Heart right ventricle (tissue), 16 donors: ENCODE results near the gene RPS8. TPM values are rescaled to one million over a fixed set of nuclear protein-coding genes. Genes with fewer than 3 reads are reported as not detected.
"Not testable (repeated sequence)": the region's sequence is repeated elsewhere in the genome, so short reads cannot be mapped to it uniquely, and the experiment has no call there.

ENCODE experiments used
- ATAC-seq, 8 donors: fragments of 200-7000 bp; cut with Tn5 transposase; one replicate each; pipeline ENCODE4 v1.9.1; 2020; ENCODE audit warnings: mild to moderate bottlenecking in 8 of 8, moderate library complexity in 8 of 8, moderate number of reproducible peaks in 1 of 8
- DNase-seq, 2 donors: peaks; one replicate each; pipeline ENCODE4 v3.0.0-alpha.2; 2020
- H3K27ac ChIP-seq, 10 donors: fragments of 200-600 bp; sonication (generic) in 2 of 10; one replicate each; pipeline versions ENCODE4 v1.5.0 to v1.8.0; 2020 to 2022; ENCODE audit warnings: mild to moderate bottlenecking in 3 of 10
- H3K27me3 ChIP-seq, 7 donors: fragments of 200-600 bp; one replicate each; pipeline ENCODE4 v1.8.0; 2021 to 2022; ENCODE audit warnings: mild to moderate bottlenecking in 2 of 7
- H3K36me3 ChIP-seq, 9 donors: fragments of 200-600 bp; sonication (generic) in 1 of 9; one replicate each; pipeline versions ENCODE4 v1.5.0 to v1.8.0; 2020 to 2022; ENCODE audit warnings: mild to moderate bottlenecking in 2 of 9
- H3K4me1 ChIP-seq, 9 donors: fragments of 200-600 bp; sonication (generic) in 1 of 9; one replicate each; pipeline versions ENCODE4 v1.5.0 to v1.8.0; 2020 to 2022; ENCODE audit warnings: mild to moderate bottlenecking in 4 of 9
- H3K4me3 ChIP-seq, 10 donors: fragments of 200-600 bp; sonication (generic) in 2 of 10; one replicate each; pipeline versions ENCODE4 v1.5.0 to v1.8.0; 2020 to 2022; ENCODE audit warnings: mild to moderate bottlenecking in 7 of 10, moderate library complexity in 2 of 10
- H3K9me3 ChIP-seq, 11 donors: fragments of 200-600 bp in 10 of 11; sonication (generic) in 2 of 11; one replicate each; pipeline versions ENCODE4 v1.5.0 to v1.8.0; 2013 to 2022; ENCODE audit warnings: mild to moderate bottlenecking in 2 of 11, control low read depth in 1 of 11, moderate library complexity in 1 of 11
- WGBS, 2 donors: extraction: QIAGEN DNeasy Blood & Tissue Kit; methylation state at CpG; one replicate each; pipeline ENCODE4 v1.1.7; 2013; ENCODE audit warnings: inconsistent platforms in 1 of 2; 5-methylcytosine and 5-hydroxymethylcytosine counted together
- intact Hi-C, 10 donors: fragments of 100-400 bp; cut with DNase I; formaldehyde crosslinking; loops; one replicate each; pipeline versions ENCODE4 v1.11.1 to v1.14.2; 2022
- polyA plus RNA-seq, 2 donors: library from polyadenylated mRNA; stranded (reverse); fragments of 200-250 nt; gene quantifications; one replicate each; pipeline ENCODE4 v1.2.3, GENCODE V29; 2013
- total RNA-seq, 10 donors: library from RNA; stranded (reverse); fragmentation: NEBNext Ultra II Directional in 3 of 10; extraction: Animal tissue kit (Norgen Biotek cat#: 25700) in 3 of 10; gene quantifications; one replicate each; pipeline versions ENCODE4 v1.2.1 to v1.2.4, GENCODE V29; 2021 to 2023
- TF ChIP-seq, protein P1 (sequence below), 9 donors: fragments of 200-600 bp; sonication (generic) in 2 of 9; IDR thresholded peaks; one replicate each; pipeline versions ENCODE4 v1.5.0 to v1.8.0; 2021 to 2022; ENCODE audit warnings: antibody characterized with exemption in 9 of 9, mild to moderate bottlenecking in 5 of 9, moderate library complexity in 1 of 9
- donor health status: Arrhythmogenic right ventricular cardiomyopathy.
- donor health status: ischemic (EF 13 %, LVEDD 7.1; RV severe dilation, severe dysfunction).
- donor health status: healthy with polysubstance abuse.
- donor health status: DM: no; HTN: yes; CAD: no.
- donor health status: DM: no; HTN: no; CAD: no.
- donor health status: ischemic (EF 25% LVEDD 6.9; RV normal size, moderate dysfunction).
- donor health status: ischemic (EF 25% LVEDD 5.7; RV mildly dilated, moderate dysfunction).
- donor health status: healthy.
- donor health status: DM: yes; HTN: yes; CAD: no.
- donor health status: Ischemic cardiomyopathy.
- donor health status: ischemic (EF 35%, LVEDD 5.7; RV mildly dilated, moderate dysfunction).
- donor health status: nonischemic (EF 11% LVEDD 7.7; RV severe dilation, severe dysfunction).
- donor health status: DM: yes; HTN: yes; CAD: no.
- donor health status: PGD.
- donor health status: ischemic (EF 29% LVEDD 5.4; RV normal size, mild dysfunction).
- donor health status: nonischemic (EF 23%, LVEDD 6.1; RV moderate dilation, normal function).

The RPS8 gene
- total and polyA plus RNA-seq, 12 donors = 587 to 1,942 (median 729) TPM

DNA sequence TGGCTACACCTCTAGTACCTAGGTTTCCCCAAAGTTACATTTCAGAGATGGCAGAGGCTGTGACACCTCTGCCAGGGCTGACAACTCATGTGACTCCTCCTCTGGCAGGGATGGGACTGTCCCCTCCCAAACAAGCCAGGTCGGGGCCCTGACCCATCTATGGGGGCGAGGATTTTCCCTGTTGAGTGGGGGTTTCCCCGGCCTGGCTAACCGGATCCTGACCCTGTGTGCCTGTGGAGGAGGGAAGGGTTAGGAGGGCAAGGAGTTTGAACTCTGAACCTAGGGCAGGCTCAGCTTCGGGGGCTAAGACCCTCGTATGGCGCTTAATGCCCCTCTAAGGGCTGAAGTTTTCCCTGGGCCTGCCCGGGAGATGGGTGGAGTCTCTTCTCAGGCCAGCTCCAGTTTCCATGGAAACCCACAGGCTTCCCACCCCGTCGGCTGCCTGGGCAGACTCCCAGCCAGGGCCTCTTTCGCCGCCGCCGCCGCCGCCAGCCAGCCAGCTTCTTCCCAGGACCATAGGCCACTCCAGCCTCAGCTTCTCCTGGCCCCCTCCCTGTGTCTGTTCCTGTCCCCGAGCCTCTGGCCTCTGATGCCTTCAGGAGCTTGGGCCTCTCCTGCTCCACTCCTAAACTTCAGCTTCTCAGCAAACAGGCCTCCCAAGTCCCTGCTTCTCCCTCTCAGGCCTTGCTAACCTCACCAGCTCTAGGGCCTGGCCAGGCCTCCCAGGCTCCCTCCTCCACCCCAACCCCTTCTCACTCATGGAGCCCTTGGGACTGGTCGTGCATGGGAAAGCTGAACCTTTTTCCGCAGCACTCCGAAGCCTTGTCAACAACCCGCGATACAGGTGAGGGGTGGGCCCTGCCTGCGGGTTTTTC is 33.0 kb downstream of the RPS8 start, which contains the start of gene BTBD19:
Gene BTBD19 (plus strand): TSS at position 461 of the 875 bp plus-strand sequence. CDS start 298 bp downstream, at position 759.
- no peaks in the 10 kb centered on the region for H3K9me3 ChIP-seq
- no peaks in the 10 kb centered on the region for H3K27me3 ChIP-seq
- DNase-seq (peak; percentile 86 to 89), ATAC-seq (peak; percentile 45 to 81 (median 66))
- peak within 1 kb of the TSS in 9 of 10 donors; percentile 12 to 56 (median 47) for H3K4me3 ChIP-seq
- peaks cover 50 to 95% (median 90%) of the 10 kb centered on the region in 9 donors for H3K4me1 ChIP-seq
- H3K27ac ChIP-seq = peak within 1 kb of the TSS; percentile 92 to 100 (median 99)
- intact Hi-C loops = no loop called here
- peaks cover 0 to 40% (median 22%) of the 10 kb centered on the region in 9 donors for H3K36me3 ChIP-seq
- WGBS, 2 donors = 31 to 48% methylated on average over 23 of the region's 23 CpGs
- TF ChIP-seq, protein P1, sequence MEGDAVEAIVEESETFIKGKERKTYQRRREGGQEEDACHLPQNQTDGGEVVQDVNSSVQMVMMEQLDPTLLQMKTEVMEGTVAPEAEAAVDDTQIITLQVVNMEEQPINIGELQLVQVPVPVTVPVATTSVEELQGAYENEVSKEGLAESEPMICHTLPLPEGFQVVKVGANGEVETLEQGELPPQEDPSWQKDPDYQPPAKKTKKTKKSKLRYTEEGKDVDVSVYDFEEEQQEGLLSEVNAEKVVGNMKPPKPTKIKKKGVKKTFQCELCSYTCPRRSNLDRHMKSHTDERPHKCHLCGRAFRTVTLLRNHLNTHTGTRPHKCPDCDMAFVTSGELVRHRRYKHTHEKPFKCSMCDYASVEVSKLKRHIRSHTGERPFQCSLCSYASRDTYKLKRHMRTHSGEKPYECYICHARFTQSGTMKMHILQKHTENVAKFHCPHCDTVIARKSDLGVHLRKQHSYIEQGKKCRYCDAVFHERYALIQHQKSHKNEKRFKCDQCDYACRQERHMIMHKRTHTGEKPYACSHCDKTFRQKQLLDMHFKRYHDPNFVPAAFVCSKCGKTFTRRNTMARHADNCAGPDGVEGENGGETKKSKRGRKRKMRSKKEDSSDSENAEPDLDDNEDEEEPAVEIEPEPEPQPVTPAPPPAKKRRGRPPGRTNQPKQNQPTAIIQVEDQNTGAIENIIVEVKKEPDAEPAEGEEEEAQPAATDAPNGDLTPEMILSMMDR (IDR thresholded peaks at IDR 0.05) = no peak

DNA sequence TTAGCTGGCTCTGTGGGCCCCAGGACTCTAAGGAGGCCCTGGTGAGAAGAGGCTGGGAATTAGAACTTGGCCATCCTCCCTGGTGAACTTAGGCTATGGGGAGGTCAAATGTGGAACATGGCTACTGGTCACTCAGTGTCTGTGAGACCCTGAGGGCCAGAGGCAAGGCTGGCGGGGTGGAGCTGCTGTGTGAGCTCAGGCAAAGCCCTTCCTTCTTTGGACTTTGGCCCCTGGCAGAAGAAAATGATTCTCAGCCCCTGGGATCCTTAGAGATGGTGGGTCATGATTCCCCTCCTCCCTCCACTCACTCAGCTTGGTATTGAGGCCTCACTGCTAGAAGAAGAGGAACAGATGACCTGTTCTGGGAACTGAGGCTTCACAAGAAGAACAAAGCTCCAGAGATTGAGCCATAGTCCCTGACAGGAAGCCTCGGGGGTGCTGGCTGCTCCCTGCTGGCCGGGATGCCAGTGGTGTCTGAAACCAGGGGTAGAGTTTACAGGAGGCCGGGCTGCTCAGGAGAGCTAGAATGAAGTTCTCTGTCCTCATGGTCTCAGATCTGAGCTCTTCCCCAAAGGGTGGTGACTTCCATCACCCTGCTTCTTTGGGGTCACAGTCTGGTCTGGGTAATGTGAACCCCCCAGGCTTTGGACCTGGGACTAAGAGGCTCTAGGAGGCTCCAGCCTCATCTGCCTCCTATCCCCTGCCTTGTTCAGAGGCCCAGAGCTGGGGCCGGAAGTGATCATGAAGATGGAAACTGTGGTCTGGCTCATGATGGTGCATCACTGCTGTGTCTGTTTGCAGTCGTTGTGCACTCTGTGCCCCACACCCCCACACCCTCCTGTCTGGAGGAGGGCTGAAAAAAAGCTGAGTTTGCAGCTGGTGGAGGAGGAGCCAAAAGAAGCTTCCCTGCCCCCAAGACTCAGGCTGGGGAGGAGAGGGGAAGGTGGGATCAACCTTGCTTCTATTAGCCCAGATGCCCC is 33.9 kb downstream of the RPS8 start:
- 38 to 49% methylated on average over 6 of the region's 6 CpGs for WGBS, 2 donors
- Histone ChIP-seq H3K4me3 (peak overlapping the region in 9 of 10 donors; percentile 12 to 56 (median 47)), H3K36me3 (peaks cover 0 to 37% (median 15%) of the 10 kb centered on the region in 9 donors), H3K27me3 (no peaks in the 10 kb centered on the region), H3K4me1 (peaks cover 50 to 95% (median 88%) of the 10 kb centered on the region in 9 donors), H3K27ac (peak overlapping the region; percentile 92 to 100 (median 99)), H3K9me3 (no peaks in the 10 kb centered on the region)
- DNase-seq = peak; percentile 55 to 60
- TF ChIP-seq, protein P1 (IDR thresholded peaks at IDR 0.05) = peak in 3 of 9 donors; percentile 20 to 32 (median 26)
- intact Hi-C loops = no loop called here
- ATAC-seq = no peak

DNA sequence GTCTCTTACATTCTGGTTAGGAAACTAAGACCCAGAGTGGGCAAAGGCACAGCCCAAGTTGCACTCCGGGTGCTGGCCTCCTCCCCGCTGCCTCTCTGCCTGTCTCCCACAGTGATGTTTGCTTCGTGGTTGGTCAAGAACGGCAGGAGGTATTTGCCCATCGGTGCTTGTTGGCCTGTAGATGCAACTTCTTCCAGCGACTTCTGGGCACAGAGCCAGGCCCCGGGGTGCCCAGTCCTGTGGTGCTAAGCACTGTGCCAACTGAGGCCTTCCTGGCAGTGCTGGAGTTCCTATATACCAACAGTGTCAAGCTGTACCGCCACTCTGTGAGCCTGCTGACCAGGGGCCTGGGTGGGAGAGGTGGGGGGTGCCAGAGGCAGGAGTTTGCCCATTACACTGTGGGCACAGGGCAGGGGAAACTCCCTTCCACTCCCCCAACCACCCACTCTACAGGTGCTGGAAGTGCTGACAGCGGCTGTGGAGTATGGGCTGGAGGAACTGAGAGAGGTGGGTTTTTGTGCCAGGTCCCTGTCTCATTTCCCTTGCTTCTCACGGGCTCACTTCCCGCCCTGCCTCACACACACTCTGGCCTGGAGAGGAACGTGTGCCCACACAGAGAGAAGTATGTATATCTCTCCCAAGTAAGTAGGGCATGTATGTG is 34.9 kb downstream of the RPS8 start:
- H3K27ac ChIP-seq = peak overlapping the region; percentile 92 to 100 (median 99)
- ATAC-seq = no peak
- DNase-seq = peak in 1 of 2 donors; percentile 64
- H3K4me1 ChIP-seq = peaks cover 47 to 94% (median 85%) of the 10 kb centered on the region in 9 donors
- H3K9me3 ChIP-seq = no peaks in the 10 kb centered on the region
- TF ChIP-seq, protein P1 (IDR thresholded peaks at IDR 0.05) = no peak
- intact Hi-C loops = no loop called here
- 54 to 57% methylated on average over 12 of the region's 12 CpGs for WGBS, 2 donors
- no peaks in the 10 kb centered on the region for H3K27me3 ChIP-seq
- peak overlapping the region in 5 of 10 donors; percentile 46 to 56 (median 49) for H3K4me3 ChIP-seq
- peaks cover 0 to 34% (median 12%) of the 10 kb centered on the region in 9 donors for H3K36me3 ChIP-seq

DNA sequence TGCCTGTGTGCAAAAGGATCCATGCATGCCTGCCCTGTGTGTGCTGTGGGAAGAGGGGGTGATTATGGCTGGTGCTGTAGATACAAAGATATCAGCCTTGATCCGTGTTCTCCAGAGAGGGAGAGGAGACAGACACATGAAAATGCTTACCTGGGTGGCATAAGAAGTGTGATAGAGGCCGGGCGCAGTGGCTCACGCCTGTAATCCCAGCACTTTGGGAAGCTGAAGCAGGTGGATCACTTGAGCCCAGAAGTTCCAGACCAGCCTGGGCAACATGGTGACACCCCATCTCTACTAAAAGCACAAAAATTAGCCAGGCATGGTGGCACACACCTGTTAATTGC is 35.4 kb downstream of the RPS8 start:
- H3K9me3 ChIP-seq, H3K27me3 ChIP-seq, ATAC-seq, H3K4me3 ChIP-seq, intact Hi-C loops, DNase-seq: not testable (repeated sequence)
- Histone ChIP-seq H3K27ac (peak overlapping the region in 9 of 10 donors; percentile 92 to 100 (median 99)), H3K36me3 (peaks cover 0 to 34% (median 7%) of the 10 kb centered on the region in 9 donors), H3K4me1 (peaks cover 42 to 89% (median 80%) of the 10 kb centered on the region in 9 donors)
- 94 to 95% methylated on average over 4 of the region's 4 CpGs for whole genome bisulfite sequencing, 2 donors
